Epithelial cell of proximal tubule (primary cell): ENCODE data around the gene SLX4. TPM values are rescaled to one million over a fixed set of nuclear protein-coding genes. Genes with fewer than 3 reads are reported as not detected.

Experiments used
- DNase-seq: peaks from one replicate; pipeline ENCODE4 v3.0.0-alpha.2; 2011; ENCODE audit warnings: low read depth
- H3K4me3 ChIP-seq: 2 replicates; pipeline ENCODE4 v1.5.1; 2011; ENCODE audit warnings: low read depth, mild to moderate bottlenecking, low read length
- total RNA-seq: library from RNA; depleted of rRNA; stranded (reverse); fragments of >200 nt; gene quantifications from 2 replicates; pipeline ENCODE4 v1.2.3, GENCODE V29; 2015
- TF ChIP-seq, protein P1 (sequence below): conservative IDR thresholded peaks from 2 replicates; pipeline ENCODE4 v1.5.1; 2012; ENCODE audit warnings: low read depth, mild to moderate bottlenecking, low read length

SLX4 gene
- total RNA-seq, 1 donor from 2014 or later = 6.6 TPM

- no peak overlapping the region for H3K4me3 ChIP-seq
- DNase-seq = no peak
- TF ChIP-seq, protein P1, sequence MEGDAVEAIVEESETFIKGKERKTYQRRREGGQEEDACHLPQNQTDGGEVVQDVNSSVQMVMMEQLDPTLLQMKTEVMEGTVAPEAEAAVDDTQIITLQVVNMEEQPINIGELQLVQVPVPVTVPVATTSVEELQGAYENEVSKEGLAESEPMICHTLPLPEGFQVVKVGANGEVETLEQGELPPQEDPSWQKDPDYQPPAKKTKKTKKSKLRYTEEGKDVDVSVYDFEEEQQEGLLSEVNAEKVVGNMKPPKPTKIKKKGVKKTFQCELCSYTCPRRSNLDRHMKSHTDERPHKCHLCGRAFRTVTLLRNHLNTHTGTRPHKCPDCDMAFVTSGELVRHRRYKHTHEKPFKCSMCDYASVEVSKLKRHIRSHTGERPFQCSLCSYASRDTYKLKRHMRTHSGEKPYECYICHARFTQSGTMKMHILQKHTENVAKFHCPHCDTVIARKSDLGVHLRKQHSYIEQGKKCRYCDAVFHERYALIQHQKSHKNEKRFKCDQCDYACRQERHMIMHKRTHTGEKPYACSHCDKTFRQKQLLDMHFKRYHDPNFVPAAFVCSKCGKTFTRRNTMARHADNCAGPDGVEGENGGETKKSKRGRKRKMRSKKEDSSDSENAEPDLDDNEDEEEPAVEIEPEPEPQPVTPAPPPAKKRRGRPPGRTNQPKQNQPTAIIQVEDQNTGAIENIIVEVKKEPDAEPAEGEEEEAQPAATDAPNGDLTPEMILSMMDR = no peak
Observed at GRCh38 chr16:3580251-3580651, 31.2 kb downstream of the SLX4 start.

- TF ChIP-seq, protein P1 = no peak
- DNase-seq = no peak
- H3K4me3 ChIP-seq = no peak overlapping the region
Observed at GRCh38 chr16:3579776-3580175, 31.6 kb downstream of the SLX4 start.

DNA sequence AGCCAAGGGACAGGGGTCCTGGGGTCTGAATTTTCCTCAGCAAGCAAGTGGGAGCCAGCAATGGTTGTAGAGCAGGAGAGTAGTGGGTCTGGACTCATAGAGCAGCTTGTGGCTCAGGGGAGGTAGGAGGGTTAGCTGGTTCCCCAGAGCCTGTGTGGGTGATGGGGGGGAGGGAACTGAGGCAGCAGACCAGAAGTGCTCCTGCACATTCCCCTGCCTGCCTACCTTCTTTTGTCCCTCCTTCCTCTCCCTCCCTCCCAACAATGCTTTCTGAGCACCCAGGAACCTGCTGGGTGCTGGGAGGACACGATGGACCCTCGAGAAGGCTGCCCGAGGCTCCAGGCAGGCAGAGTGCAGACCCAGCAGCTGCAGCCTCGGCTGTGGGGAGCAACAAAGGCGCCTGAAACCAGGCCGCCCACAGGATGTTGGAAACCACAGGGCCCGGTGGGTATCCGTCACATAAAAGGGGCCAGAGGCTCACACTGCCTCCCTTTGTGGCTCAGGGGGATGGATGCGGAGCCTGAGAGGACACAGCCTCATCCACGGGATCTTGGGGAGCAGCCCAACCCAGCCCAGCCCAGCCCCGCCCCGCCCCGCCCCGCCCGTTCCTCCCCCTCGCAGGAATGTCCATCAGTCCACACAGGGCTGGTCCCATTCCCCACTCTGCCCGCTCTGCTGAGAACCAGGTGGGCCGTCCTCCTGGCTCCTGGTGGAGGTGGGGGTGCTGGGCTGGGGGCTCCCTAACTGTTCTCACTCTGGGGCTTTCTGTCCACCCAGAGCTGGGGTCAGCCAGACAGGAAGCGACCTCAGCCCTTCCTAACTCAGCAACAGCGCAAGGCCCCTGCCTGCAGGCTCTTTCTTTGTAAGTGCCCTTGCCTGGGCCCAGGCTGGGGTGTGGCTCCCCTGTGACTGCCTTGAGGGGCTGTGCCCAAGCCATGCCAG lies 32.5 kb downstream of the SLX4 start:
- TF ChIP-seq, protein P1 = no peak
- no peak for DNase-seq
- no peak overlapping the region for H3K4me3 ChIP-seq

DNA sequence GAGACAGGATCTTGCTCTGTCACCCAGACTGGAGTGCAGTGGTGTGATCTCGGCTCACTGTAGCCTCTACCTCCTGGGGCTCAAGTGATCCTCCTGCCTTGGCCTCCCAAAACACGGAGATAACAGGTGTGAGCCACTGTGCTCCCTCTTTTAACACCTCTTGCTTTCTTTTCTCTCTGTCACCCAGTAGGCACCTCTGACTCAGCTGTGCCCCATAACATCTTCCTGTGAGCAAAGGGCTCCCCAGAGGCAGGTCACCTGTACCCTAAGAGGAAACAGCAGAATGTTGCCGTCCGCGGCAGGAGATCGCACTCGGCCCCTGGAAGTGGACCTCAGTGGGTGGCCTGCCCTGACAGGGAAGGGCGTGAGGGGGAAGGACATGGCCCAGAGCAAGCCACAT lies 33.3 kb downstream of the SLX4 start:
- no peak for DNase-seq
- TF ChIP-seq, protein P1 = no peak
- H3K4me3 ChIP-seq = no peak overlapping the region

- no peak within 1 kb of the TSS for H3K4me3 ChIP-seq
- no peak for DNase-seq
- TF ChIP-seq, protein P1 = no peak
Observed at GRCh38 chr16:3577302-3577752, 34.1 kb downstream of the SLX4 start, which contains the start of gene NLRC3. Gene NLRC3, minus strand, starts transcription at chr16:3577403. Its CDS starts 12,367 bp downstream, at chr16:3565036.

DNA sequence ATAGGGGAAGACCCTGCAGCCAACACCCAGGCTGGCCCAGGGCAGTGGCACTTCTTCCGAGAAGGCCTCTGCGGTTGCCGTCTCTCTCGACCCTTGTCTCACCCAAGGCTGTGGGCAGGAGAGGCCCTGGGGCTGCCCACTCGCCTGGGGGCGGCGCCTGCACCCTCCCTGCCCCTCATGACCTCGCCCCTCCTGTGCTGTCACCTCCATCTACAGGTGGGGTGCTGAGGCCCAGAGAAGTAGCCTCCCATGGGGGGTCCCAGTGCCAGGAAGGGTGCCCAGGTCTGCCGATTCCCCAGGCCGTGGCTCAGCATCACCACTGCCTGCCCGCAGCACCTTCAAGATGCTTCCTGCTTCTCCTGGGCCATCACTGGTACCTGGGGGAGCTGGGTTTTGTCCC lies 35.2 kb downstream of the SLX4 start:
- TF ChIP-seq, protein P1 = no peak
- no peak for DNase-seq
- H3K4me3 ChIP-seq = no peak overlapping the region
